GM20000 (cell line): ENCODE results near the gene CD300LB.
"Not testable (repeated sequence)": the region's sequence is repeated elsewhere in the genome, so short reads cannot be mapped to it uniquely, and the experiment has no call there.

Source experiments
- DNase-seq: peaks from one replicate; pipeline ENCODE4 v3.0.0; 2012; ENCODE audit warnings: low spot score
- CTCF ChIP-seq: IDR thresholded peaks from 2 replicates; pipeline ENCODE4 v1.5.1; 2012; ENCODE audit warnings: mild to moderate bottlenecking, control low read depth; ENCODE audit errors: extremely low read depth, missing control alignments

CD300LB gene

GRCh38 chr17:74524653-74525464 lies 6.4 kb downstream of the CD300LB start:
- no peak for TF ChIP-seq CTCF
- no peak for DNase-seq

- no peak for DNase-seq
- no peak for TF ChIP-seq CTCF
Observed at GRCh38 chr17:74523308-74523707, 8.0 kb downstream of the CD300LB start.

GRCh38 chr17:74522381-74523105 lies 8.7 kb downstream of the CD300LB start:
- DNase-seq, result no peak
- no peak for TF ChIP-seq CTCF

GRCh38 chr17:74521701-74522201 lies 9.5 kb downstream of the CD300LB start:
- TF ChIP-seq CTCF, result no peak
- no peak for DNase-seq

GRCh38 chr17:74520790-74521480 lies 10.3 kb downstream of the CD300LB start:
- no peak for TF ChIP-seq CTCF
- DNase-seq, result no peak

GRCh38 chr17:74520016-74520434 lies 11.2 kb downstream of the CD300LB start:
- DNase-seq, result no peak
- TF ChIP-seq CTCF, result no peak

- not testable (repeated sequence) for DNase-seq
Observed at GRCh38 chr17:74518413-74518981, 12.8 kb downstream of the CD300LB start.
